Islet precursor cell (in vitro differentiated cells): Measurements from ENCODE around the gene EML3.
"Not testable (repeated sequence)": the region's sequence is repeated elsewhere in the genome, so short reads cannot be mapped to it uniquely, and the experiment has no call there.

Source experiments
- DNase-seq: peaks from one replicate; pipeline ENCODE4 v3.0.0-alpha.2; 2018

Gene EML3

GRCh38 chr11:62621027-62621566 is 8.5 kb upstream of the EML3 start:
- DNase-seq, result no peak

DNA sequence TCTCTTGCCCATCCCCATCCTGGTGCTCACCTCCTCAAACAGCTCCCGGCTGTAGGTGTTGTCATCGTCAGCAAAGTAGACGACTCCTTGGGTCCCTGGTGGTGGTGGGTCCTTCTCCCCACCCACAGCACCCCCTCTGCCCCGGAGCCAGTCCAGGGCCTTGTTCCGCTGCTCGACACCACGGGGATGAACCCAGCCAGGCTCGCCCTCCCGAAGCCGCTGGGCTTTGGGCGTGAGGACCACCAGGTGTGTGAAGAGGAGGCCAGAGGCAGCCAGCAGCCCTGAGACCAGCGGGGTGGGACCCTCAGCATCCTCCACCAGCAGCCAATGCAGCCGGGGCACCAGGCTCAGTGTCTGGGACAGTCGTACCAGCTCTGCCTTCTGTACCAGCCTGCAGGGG is 4.4 kb upstream of the EML3 start:
- DNase-seq, result not testable (repeated sequence)

GRCh38 chr11:62615521-62615920 is 2.9 kb upstream of the EML3 start:
- DNase-seq, result no peak

GRCh38 chr11:62614275-62614674 is 1.7 kb upstream of the EML3 start:
- peak; percentile 75 for DNase-seq

DNA sequence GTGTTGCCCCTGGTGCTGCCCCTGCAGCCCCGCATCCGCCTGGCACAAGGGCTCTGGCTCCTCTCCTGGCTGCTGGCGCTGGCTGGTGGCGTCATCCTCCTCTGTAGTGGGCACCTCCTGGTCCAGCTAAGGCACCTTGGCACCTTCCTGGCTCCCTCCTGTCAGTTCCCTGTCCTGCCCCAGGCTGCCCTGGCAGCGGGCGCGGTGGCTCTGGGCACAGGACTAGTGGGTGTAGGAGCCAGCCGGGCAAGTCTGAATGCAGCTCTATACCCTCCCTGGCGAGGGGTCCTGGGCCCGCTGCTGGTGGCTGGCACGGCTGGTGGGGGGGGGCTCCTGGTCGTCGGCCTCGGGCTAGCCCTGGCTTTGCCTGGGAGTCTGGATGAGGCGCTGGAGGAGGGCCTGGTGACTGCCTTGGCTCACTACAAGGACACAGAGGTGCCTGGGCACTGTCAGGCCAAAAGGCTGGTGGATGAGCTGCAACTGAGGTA is 760 bp upstream of the EML3 start:
- peak; percentile 56 for DNase-seq

DNA sequence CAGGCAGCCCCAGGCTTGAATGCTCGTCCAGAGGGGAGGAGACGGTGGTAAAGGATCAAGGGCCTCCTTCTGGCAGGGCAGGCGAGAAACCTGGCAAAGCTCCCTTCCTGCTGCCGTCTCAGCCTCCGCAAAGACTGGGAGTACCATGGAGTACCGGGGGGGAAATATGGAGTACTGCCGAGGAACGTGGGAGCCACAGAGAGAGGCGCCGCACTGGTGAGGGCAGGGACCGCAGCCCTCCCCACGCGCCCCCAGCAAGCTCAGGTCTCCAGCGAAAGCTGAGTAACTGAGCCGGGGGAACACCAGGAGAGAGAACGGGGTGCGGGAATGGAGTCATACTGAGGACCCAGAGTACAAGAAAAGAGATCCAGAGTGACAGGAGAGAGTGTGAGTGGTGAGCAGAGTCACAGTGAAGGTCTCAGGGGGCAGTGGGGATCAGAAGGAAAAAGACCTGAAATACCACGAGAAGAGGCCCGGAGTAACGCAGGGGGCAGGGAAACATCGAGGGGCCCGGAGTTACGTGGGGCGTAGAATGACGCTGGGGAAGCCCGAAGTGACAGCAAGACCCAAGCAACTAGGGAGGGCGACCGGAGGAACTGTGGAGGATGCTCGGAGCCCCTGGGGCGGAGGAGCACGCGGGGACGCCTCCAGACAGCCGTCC is 740 bp downstream of the EML3 start:
- DNase-seq, result peak; percentile 66

GRCh38 chr11:62610814-62611704 is 1.5 kb downstream of the EML3 start:
- no peak for DNase-seq

GRCh38 chr11:62610403-62610802 is 2.2 kb downstream of the EML3 start:
- no peak for DNase-seq

- no peak for DNase-seq
Observed at GRCh38 chr11:62608776-62609175, 3.8 kb downstream of the EML3 start.

DNA sequence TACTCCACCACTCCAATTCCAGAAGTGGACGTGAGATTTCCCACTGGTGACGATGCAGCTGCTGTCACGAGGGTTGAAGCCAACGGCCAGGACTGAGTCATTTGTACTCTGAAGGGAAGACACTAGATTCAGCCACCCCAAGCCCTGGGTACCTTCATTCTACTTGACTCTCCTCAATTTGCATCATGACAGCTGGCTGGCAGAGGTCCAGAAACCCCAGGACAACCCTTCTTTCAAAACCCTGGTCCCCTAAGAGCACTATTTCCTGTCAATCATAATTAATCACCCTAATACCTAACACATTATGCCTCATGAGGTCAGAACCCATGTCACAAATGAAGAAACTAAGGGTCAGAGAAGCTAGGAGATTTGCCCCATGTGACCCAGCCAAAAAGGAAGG is 4.9 kb downstream of the EML3 start:
- DNase-seq, result no peak

- DNase-seq, result no peak
Observed at GRCh38 chr11:62605902-62606301, 6.7 kb downstream of the EML3 start.

DNA sequence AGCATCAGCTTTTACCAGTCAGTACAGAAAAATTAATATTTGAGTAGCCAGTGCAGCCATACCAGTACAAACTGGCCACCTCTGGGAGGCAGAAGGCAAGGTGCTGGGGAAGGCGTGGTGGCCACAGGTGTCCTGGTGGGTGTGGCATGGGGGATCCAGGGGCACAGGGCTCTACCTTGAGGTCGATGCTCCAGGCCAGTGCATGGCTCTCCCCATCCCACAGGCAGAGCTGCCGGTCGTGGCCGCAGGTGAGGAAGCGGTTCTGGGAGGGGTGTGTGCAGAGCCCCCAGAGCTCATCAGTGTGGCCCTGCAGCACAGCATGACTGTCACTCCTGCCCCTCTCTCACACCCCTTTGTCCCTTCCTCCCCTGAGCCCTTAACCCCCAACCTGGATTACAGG is 7.1 kb downstream of the EML3 start:
- no peak for DNase-seq

DNA sequence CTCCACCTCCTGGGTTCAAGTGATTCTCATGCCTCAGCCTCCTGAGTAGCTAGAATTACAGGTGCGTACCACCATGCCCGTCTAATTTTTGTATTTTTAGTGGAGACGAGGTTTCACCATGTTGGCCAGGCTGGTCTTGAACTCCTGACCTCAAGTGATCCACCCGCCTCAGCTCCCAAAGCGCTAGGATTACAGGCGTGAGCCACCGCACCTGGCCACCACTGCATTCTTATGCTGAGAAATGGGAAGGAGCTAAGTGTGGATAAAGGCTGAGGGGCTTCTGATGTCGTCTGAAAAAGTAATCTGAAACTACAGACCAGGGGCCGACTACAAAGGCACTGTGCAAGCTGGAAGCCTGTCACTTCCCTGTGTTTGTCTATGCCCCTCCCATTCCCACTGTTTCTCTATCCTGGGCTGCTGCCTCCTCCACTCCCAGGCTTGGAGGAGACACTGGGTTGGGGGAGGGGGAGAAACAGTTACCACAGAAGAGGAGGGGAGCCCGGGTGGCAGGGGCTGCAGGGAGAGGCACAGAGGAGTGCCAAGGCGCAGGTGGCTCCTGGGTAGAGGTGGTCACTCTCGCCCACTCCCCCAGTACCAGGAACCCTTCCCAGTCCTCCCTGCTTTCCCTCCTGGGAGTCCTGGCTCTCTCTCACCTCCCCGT is 8.0 kb downstream of the EML3 start:
- peak; percentile 62 for DNase-seq

- DNase-seq, result no peak
Observed at GRCh38 chr11:62603776-62604299, 8.7 kb downstream of the EML3 start.

DNA sequence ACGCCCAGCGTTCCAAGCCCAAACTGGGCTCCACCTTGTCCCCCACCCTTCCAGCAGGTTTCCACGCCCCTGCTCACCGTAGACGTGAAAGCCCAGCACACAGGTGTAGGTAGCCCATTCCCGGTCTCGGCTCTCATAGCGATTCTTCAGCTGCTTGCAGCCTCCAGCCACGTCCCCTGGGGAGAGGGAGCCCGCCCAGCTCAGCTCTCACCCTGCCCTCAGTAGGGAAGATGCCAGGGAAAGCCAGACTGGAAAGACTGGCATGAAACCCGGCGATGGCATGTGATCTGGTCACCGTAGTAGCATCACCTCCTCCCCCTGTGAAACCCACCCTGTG is 9.5 kb downstream of the EML3 start:
- DNase-seq, result peak; percentile 63

- peak; percentile 75 for DNase-seq
Observed at GRCh38 chr11:62602141-62603071, 10.2 kb downstream of the EML3 start.

DNA sequence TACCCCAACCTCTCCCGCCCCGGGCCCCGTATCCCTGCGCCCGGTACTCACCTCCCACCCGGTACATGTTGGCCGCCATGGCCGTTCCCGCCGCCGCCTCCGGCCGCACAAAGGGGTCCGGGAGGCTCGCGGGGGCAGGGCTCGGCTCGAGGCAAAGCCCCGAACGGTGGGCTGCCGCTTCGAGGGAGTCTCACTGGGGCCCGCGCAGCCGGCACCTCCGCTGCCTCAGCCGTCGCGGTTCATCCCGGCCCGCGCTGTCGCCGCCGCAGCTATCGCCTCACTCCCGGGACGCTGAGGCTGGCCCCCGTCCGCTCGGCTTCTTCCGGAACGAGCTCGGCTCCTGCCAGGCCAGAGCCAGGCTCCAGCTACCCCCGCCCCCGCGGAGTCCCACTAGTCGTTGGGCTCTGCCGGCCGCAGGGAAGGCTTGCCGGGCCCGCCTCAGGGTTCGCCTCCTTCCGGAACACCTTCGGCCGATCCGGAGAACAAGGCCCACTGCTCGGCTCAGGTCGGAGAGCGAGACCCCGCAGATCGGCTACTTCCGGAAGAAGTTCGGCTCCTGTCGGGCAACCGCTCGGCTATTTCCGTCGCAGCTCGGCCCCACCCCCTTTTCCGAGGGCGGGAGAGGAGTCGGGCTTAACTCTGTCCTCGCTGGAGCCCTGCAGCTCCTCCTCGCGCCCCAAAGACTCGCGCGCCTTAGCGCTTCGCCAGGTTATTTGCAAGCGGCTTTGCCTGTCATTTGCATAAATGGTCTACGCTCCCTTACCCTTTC is 11.0 kb downstream of the EML3 start, which contains the start of gene MTA2:
TSS of gene MTA2 (minus strand) at position 494 of the 769 bp plus-strand sequence. CDS start at position 79, 415 bp downstream.
- DNase-seq, result peak; percentile 99

GRCh38 chr11:62601122-62601371 is 11.5 kb downstream of the EML3 start:
- no peak for DNase-seq

DNA sequence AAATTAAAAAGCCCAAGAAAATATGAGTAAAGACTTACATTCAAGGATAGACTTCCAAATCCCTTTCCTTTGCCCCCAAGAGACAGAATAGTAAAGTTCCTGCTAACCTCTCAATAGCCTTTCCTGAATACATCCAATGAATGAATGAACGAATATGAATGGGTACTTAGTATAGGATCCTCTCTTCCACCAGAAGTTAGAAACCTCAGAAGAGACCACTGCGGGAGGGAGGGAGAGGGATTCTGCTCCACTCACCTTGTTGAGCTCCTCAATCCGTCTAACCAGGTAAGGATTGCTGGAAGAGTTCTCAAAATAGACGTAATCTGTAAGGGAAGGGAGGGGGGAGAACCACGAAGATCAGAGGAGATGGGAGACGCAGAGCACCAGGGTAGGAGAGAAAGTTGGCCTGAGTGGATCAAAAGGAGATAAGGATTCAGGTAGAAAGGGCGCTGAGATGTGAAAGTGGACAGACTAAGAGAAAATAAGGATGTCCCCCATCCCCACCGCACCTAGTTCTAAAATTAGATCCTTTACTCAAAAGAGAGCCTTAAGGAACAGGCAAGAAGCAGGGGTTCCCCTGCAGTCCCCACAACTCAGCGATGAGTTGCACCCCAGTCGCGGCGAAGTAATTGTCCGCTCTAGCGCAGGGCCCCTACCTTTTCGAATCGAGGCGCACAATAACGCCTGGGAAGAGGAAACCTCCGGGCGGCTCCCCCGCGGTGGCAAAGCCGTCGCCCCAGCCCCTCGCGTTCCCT is 12.0 kb downstream of the EML3 start:
- peak; percentile 30 for DNase-seq

DNA sequence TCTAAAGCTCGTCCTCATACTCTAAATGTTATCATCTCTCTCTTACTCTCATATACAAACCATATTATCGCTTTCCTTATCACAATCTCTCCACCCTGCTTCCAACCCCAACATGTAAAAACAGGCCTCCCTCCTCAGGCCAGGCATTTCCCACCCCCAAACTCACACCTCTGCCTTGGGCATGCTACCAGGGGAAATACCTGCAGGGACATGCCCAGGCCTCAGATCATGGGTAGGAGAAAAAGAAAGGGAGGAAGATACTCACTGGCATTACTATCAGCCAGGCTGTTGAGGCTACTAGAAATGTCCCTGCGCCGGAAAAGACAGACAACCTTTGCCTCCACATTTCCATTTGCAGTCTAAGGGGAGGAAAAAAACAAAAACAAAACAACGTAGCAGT is 12.7 kb downstream of the EML3 start:
- peak; percentile 45 for DNase-seq
